RWPE2 (cell line): ENCODE results near the gene DCLK2.

Source experiments
- ATAC-seq: fragments of 200-7000 bp; cut with Tn5 transposase; 3 replicates; pipeline ENCODE4 v1.9.1; 2021; ENCODE audit warnings: low read depth
- DNase-seq: peaks from one replicate; pipeline ENCODE4 v3.0.0-alpha.2; 2020; ENCODE audit warnings: low spot score
- H3K27ac ChIP-seq: fragments of 450-650 bp; 2 replicates; pipeline ENCODE4 v1.5.1; 2017; ENCODE audit warnings: mild to moderate bottlenecking; ENCODE audit not compliant: poor library complexity, severe bottlenecking
- H3K27me3 ChIP-seq: fragments of 250-450 bp; sonication (Bioruptor Pico); 2 replicates; pipeline ENCODE4 v1.5.1; 2021; ENCODE audit warnings: mild to moderate bottlenecking, moderate library complexity; ENCODE audit not compliant: insufficient read depth, poor library complexity, severe bottlenecking
- H3K36me3 ChIP-seq: fragments of 250-450 bp; sonication (Bioruptor Pico); 2 replicates; pipeline ENCODE4 v1.5.1; 2020; ENCODE audit warnings: low read depth, mild to moderate bottlenecking, moderate library complexity
- H3K4me1 ChIP-seq: fragments of 250-450 bp; sonication (Bioruptor Pico); 2 replicates; pipeline ENCODE4 v1.5.1; 2021; ENCODE audit warnings: mild to moderate bottlenecking, moderate library complexity; ENCODE audit not compliant: insufficient read depth, poor library complexity, severe bottlenecking
- H3K4me3 ChIP-seq: fragments of 250-450 bp; sonication (Bioruptor Pico); 2 replicates; pipeline ENCODE4 v1.5.1; 2021; ENCODE audit warnings: mild to moderate bottlenecking, moderate library complexity; ENCODE audit not compliant: severe bottlenecking
- H3K9me3 ChIP-seq: fragments of 250-450 bp; sonication (Bioruptor Pico); 2 replicates; pipeline ENCODE4 v1.5.1; 2021; ENCODE audit warnings: mild to moderate bottlenecking, moderate library complexity; ENCODE audit not compliant: severe bottlenecking
- TF ChIP-seq, protein P1 (sequence below): fragments of 450-650 bp; IDR thresholded peaks from one replicate; pipeline ENCODE4 v1.5.1; 2017; ENCODE audit warnings: mild to moderate bottlenecking, moderate library complexity; ENCODE audit not compliant: poor library complexity, severe bottlenecking

The DCLK2 gene

DNA sequence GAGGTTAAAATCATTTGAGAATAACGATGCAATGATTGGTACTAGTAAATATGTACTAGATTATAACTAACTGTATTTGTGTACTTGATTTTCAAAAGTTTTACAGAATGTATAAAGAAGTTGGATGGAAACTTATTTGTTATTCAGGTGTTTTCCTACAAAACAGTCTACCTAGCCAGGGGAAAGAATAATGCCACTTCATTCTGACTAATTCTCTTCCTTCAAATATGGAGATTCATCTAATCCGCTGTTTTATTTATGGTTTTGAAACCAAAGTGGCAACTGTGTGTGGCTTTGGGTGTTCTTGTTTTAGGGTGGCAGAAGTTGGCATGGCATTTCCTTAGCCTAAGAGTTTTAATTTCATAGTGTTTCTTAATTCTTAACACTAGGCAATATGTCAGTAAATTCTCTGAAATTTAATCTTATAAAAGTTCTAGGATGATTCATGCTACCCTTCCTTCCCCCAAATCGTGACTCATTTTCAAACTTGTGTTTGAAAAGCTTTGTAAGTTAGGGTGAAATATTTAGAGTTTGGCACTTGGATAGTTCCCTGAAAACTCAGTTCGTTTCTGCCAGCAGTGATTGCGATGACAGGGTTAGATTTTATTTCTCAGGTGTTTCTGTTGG lies 62.6 kb downstream of the DCLK2 start:
- TF ChIP-seq, protein P1, sequence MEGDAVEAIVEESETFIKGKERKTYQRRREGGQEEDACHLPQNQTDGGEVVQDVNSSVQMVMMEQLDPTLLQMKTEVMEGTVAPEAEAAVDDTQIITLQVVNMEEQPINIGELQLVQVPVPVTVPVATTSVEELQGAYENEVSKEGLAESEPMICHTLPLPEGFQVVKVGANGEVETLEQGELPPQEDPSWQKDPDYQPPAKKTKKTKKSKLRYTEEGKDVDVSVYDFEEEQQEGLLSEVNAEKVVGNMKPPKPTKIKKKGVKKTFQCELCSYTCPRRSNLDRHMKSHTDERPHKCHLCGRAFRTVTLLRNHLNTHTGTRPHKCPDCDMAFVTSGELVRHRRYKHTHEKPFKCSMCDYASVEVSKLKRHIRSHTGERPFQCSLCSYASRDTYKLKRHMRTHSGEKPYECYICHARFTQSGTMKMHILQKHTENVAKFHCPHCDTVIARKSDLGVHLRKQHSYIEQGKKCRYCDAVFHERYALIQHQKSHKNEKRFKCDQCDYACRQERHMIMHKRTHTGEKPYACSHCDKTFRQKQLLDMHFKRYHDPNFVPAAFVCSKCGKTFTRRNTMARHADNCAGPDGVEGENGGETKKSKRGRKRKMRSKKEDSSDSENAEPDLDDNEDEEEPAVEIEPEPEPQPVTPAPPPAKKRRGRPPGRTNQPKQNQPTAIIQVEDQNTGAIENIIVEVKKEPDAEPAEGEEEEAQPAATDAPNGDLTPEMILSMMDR: no peak
- Histone ChIP-seq H3K4me3 (no peak overlapping the region), H3K27me3 (no peaks in the 10 kb centered on the region), H3K4me1 (peaks cover 13% of the 10 kb centered on the region), H3K36me3 (no peaks in the 10 kb centered on the region), H3K9me3 (no peaks in the 10 kb centered on the region), H3K27ac (peak overlapping the region; percentile 26)
- DNase-seq: no peak
- peak; percentile 80 for ATAC-seq

- ATAC-seq (no peak), DNase-seq (no peak)
- no peaks in the 10 kb centered on the region for H3K27me3 ChIP-seq
- no peak overlapping the region for H3K4me3 ChIP-seq
- H3K36me3 ChIP-seq: no peaks in the 10 kb centered on the region
- H3K4me1 ChIP-seq: peaks cover 13% of the 10 kb centered on the region
- TF ChIP-seq, protein P1: no peak
- H3K27ac ChIP-seq: peak overlapping the region; percentile 26
- no peaks in the 10 kb centered on the region for H3K9me3 ChIP-seq
These were observed 63.5 kb downstream of the DCLK2 start for GRCh38 chr4:150141756-150142155.

- Histone ChIP-seq H3K27me3 (no peaks in the 10 kb centered on the region), H3K27ac (no peak overlapping the region), H3K4me1 (peaks cover 13% of the 10 kb centered on the region), H3K9me3 (no peaks in the 10 kb centered on the region), H3K36me3 (no peaks in the 10 kb centered on the region), H3K4me3 (no peak overlapping the region)
- no peak for ATAC-seq
- TF ChIP-seq, protein P1: no peak
- no peak for DNase-seq
These were observed 64.6 kb downstream of the DCLK2 start for GRCh38 chr4:150142831-150143230.

- no peaks in the 10 kb centered on the region for H3K27me3 ChIP-seq
- no peaks in the 10 kb centered on the region for H3K36me3 ChIP-seq
- ATAC-seq: no peak
- H3K9me3 ChIP-seq: no peaks in the 10 kb centered on the region
- H3K27ac ChIP-seq: no peak overlapping the region
- H3K4me1 ChIP-seq: peaks cover 13% of the 10 kb centered on the region
- TF ChIP-seq, protein P1: no peak
- H3K4me3 ChIP-seq: no peak overlapping the region
- DNase-seq: no peak
These were observed 67.1 kb downstream of the DCLK2 start for GRCh38 chr4:150145090-150145945.

- H3K4me1 ChIP-seq: peaks cover 6% of the 10 kb centered on the region
- H3K27me3 ChIP-seq: no peaks in the 10 kb centered on the region
- DNase-seq (no peak), ATAC-seq (no peak)
- H3K4me3 ChIP-seq: no peak overlapping the region
- no peak overlapping the region for H3K27ac ChIP-seq
- H3K36me3 ChIP-seq: no peaks in the 10 kb centered on the region
- TF ChIP-seq, protein P1: no peak
- no peaks in the 10 kb centered on the region for H3K9me3 ChIP-seq
These were observed 67.7 kb downstream of the DCLK2 start for GRCh38 chr4:150145946-150146340.
